ENCODE results near the gene MB21D2. TPM values are rescaled to one million over a fixed set of nuclear protein-coding genes. Genes with fewer than 3 reads are reported as not detected.

The MB21D2 gene
- total and polyA plus RNA-seq, 2 of the 8 experiments (the other 6 are each of a cell fraction or from before 2014, with no cell fraction given) = 10.0 to 21.0 TPM

DNA sequence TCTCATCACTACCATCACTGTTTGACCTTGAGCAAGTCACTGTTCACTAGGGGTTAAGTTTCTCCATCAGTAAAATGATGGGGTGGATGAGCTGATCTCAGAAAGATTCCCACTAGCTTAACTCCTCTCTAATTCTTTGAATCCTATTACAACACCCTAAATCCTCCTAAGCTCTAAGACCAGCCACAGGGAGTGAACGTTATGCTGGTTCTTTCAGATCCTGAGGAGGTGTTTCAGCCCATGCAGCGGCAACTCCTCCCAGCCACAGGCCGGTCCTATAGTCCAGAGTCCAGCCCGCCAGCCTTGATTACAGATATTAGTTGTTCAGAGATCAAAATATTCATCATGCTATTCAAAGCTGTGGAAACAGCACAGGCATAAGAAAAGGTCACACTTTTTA is 15.1 kb downstream of the MB21D2 start (continued):
- TF ChIP-seq NRF1 (IDR thresholded peaks at IDR 0.05; ENCODE audit: low read depth, low read length) = no peak

Data from H1 (cell line).